ENCODE results near the gene FMC1.

Gene FMC1

DNA sequence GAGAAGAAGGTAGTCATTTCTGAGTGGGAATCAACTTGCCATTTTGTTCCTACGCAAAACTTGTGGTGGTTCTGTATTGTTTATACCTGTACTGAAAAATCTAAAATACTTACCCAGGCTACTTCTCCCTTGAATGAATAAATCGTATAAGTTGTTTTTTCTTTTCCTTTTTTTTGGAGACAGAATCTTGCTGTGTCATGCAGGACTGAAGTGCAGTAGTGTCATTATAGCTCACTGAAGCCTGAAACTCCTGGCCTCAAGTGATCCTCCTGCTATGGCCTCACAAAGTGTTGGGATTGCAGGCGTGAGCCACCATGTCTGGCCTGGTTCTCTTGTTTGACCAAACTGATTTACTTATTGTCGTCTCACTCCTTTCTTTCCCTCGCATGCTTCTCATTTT is 46.5 kb downstream of the FMC1 start:
- no peak for DNase-seq

DNA sequence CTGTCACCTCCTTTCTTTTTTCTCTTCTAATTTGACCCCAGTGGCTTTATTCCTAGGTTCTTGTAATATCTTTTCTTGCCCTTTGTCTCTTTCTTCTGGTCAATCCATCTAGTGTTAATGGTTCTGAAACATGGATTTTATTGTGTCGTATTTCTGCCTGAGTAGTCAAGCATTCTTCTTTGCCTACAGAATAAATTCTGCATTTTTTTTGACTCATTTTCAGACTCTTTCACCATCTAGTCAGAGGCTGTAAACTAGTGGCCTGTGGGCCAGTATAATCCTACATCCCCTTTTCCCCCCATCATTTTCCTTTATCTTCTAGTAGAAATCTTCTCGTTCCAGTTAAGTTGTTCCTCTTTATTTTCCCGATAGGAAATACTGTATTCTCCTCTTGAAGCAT is 48.0 kb downstream of the FMC1 start:
- DNase-seq: no peak

DNA sequence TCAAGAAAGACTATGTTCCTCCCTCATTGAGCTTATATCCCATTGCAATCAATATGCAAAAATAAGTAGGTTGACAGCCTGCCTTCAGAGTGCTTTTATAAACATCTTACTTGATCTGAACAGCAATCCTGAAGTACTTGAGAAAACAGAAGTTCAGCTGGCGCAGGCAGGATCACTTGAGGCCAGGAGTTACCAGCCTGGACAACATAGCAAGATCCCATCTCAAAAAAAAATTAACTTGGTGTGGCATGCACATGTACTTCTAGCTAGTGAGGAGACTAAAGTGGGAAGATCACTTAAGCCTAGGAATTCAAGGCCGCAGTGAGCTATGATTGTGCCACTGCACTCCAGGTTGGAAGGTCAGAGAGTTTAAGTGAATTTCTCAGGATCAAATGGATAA is 48.6 kb downstream of the FMC1 start:
- no peak for DNase-seq

DNA sequence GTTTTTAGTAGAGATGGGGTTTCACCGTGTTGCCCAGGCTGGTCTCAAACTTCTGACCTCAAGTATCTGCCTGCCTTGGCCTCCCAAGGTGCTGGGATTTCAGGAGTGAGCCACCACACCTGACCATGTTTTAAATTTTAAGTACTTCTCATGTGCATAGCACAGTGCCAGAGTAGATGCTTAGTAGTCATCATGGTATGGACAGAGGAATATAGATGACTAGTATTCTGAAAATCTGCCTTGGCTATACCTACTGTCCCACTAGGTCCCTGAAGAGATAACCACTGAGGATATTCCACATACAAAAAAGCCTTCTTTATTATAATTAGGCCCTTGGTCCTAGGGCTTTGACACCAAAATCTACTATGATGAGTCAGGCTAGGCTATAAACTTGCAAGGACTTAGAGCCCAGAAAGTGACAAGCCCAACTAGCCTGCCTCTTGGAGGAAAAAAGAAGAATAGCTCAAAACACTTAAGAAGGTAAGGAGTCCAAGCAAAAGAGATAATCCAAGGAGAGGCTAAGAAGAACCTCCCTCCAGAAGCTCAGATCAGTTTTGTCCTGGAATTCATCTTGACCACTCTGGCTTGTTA is 52.6 kb downstream of the FMC1 start:
- DNase-seq: no peak

DNA sequence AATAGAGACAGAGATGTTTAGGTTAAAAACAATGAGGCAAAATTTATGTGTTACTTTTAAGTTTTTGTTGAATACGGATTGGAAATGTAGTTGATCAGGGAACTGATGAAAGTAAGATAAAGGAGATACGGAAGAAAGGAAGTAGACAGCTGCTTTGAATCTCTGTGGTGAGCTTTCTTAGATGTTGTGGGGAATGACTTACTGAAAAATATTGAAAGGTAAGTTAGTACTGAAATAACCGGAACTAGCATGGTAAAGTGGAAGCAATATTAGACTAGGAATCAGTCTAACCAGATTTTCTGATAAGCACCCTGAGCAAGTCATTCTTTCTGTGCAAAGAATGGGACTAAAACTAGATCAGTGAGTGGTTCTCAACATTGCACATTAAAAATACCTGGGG is 53.4 kb downstream of the FMC1 start:
- no peak for DNase-seq

All from NCI-H1105 (cell line).